Epithelial cell of esophagus (primary cell): ENCODE data around the gene IFNB1.

ENCODE experiments used
- DNase-seq: peaks from one replicate; pipeline ENCODE4 v3.0.0; 2010; ENCODE audit warnings: low read depth
- H3K4me3 ChIP-seq: 2 replicates; pipeline ENCODE4 v1.5.1; 2011; ENCODE audit warnings: mild to moderate bottlenecking, low read length, control low read depth
- TF ChIP-seq, protein P1 (sequence below): IDR thresholded peaks from 2 replicates; pipeline ENCODE4 v1.5.1; 2011; ENCODE audit warnings: low read depth, mild to moderate bottlenecking, low read length, control low read depth, inconsistent platforms; ENCODE audit not compliant: insufficient read depth; ENCODE audit errors: missing control alignments

Gene IFNB1

DNA sequence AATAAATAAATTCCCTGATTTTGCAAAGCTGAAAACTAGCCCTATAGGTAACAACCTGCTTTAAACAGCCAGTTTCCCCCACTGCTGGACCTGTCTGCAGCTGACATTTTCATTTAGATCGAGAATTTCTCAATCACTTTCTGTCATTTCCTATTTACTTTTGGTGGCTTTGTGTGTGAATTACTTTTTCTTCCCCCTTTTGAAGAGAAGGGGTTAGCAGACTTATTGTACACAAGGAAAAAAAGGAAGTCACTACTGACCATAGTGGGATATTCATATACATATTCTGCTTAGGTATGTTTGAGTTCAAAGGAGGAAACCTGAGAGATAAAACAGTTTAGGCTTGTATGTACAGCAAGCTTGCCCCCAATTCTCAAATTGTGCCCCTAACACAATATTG is 27.0 kb upstream of the IFNB1 start:
- no peak for DNase-seq
- no peak overlapping the region for H3K4me3 ChIP-seq

DNA sequence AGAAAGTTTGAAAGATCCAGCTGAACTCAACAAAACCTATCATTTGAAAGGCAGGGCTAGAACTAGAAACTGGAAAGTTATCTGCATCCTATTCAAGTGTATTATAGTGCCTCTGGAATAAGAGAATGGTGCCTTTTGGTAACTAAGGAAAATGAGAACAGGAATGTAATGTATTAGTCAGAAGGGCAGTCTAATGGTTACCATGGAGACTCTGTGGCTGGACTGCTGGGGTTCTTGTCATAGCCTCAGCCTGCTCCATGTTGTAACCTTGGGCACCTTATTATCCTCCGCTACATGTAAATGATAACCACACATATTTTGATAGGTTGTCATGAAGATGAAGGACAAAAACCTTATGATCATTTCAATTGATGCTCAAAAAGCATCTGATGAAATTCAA is 24.6 kb upstream of the IFNB1 start:
- no peak overlapping the region for H3K4me3 ChIP-seq
- TF ChIP-seq, protein P1, sequence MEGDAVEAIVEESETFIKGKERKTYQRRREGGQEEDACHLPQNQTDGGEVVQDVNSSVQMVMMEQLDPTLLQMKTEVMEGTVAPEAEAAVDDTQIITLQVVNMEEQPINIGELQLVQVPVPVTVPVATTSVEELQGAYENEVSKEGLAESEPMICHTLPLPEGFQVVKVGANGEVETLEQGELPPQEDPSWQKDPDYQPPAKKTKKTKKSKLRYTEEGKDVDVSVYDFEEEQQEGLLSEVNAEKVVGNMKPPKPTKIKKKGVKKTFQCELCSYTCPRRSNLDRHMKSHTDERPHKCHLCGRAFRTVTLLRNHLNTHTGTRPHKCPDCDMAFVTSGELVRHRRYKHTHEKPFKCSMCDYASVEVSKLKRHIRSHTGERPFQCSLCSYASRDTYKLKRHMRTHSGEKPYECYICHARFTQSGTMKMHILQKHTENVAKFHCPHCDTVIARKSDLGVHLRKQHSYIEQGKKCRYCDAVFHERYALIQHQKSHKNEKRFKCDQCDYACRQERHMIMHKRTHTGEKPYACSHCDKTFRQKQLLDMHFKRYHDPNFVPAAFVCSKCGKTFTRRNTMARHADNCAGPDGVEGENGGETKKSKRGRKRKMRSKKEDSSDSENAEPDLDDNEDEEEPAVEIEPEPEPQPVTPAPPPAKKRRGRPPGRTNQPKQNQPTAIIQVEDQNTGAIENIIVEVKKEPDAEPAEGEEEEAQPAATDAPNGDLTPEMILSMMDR, result no peak
- DNase-seq, result peak; percentile 20

More for the DNA sequence above, 27.0 kb upstream of the IFNB1 start:
- TF ChIP-seq, protein P1, result no peak

DNA sequence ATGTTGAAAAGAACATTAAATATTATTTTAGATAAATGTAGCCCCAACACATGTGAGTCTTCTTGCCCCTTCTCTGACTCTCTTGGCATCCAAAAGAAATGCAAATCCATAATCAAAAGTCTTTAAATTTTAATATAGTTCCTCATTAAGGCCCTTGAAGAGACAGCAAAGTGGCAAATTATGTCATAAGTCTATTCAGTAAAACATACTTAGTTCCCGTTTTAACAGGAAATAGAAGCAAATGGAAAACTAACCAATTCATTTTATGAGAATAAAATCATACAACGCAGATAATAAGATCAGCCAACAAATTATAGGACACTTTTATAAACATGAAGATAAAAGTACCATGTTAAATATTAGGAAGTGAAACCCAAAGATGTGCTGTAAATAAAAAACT is 20.1 kb upstream of the IFNB1 start:
- TF ChIP-seq, protein P1, result no peak
- no peak overlapping the region for H3K4me3 ChIP-seq

DNA sequence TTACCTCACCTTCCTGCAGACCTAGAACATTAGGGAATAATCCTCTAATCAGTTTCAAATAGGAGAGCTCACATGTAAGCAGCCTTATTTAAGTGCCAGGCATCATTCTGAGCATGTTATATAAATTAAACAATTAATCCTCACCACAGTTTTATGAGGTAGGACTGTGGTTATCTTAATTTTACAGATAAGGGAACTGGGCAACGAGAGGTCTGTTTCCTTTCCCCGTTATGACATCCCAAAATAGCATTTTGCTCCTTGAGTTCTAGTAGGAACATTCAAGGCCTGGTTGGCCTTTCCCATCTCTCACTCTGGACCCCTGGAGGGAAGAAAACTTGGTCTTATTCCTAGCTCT is 19.1 kb upstream of the IFNB1 start:
- no peak for DNase-seq
- H3K4me3 ChIP-seq, result no peak overlapping the region
- TF ChIP-seq, protein P1, result no peak

More for the DNA sequence above, 20.1 kb upstream of the IFNB1 start:
- no peak for DNase-seq

DNA sequence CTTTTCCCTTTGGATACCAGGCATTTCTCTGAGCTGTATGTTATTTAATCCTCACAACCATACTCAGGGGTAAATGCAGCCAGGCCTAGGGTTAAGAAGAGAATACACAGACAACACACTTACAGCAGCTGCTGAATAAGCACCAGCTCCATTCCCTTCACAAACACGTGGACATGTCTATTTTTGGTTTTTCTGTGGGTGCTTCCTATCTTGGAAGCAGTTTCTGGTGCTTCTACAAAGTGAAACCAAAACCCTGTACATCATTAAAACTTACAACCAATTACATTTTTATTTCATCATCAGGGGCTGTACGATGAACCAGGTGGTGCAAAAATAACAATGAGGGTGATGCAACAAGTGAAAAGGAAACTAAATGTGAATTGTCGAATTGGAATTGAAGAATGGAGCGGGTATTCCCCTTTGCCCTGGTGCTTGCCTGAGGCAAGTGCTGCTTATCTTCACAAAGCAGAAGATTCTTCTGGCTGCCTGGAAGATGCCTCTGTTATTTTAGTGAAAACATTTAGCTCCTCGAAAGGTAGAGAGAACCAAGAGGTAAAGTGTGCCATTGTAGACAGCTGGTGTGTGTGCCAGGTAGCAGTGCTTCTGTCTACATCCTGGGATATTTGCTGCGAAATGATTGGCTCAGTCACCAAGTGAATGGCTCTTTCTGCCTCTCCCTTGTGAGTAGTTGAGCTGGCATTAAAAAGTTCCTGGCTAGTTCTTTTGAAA is 18.6 kb upstream of the IFNB1 start:
- H3K4me3 ChIP-seq, result peak overlapping the region; percentile 25
- peak; percentile 91 for DNase-seq
- TF ChIP-seq, protein P1, result no peak

DNA sequence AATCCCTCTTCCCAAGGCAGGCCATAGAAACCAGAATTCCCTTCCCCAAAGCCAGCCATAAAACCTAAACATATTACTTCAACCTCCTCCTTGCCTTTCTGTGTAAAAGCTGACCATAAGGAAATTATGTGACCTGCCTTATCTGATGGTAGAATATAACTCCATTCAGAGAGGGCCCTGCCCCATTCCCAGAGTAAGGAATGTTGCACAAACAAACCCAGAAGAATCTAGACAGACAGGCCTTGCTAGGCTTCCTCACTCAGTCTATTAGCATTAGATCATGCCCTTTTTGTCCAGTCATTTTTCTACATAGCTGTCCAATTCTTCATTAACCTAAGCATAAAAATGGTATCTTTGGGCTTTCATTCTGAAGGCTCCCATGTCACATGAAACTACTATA is 17.8 kb upstream of the IFNB1 start:
- TF ChIP-seq, protein P1, result no peak
- peak; percentile 59 for DNase-seq
- H3K4me3 ChIP-seq, result no peak overlapping the region

DNA sequence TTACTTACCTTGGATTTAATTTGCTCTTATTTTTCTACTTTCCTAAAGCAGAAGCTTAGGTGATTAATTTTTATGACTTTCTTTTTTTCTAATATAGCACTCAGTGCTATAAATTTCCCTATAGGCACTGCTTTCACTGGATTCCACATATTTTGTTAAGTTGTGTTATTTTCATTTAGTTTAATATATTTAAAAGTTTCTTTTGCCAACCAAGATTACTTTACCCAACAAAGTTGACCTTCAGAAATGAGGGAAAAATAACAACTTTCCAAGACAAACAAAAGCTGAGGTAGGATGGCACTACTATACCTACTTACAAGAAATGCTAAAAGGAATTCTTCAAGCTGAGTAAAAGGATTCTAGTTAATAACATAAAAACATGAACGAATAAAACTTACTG is 8.8 kb upstream of the IFNB1 start:
- no peak for DNase-seq
- TF ChIP-seq, protein P1, result no peak
- H3K4me3 ChIP-seq, result no peak overlapping the region
